GM19372 (cell line): ENCODE results near the gene STBD1.
"Not testable (repeated sequence)": the region's sequence is repeated elsewhere in the genome, so short reads cannot be mapped to it uniquely, and the experiment has no call there.

Source experiments
- ATAC-seq: cut with Tn5 transposase; IDR thresholded peaks from one replicate; pipeline ENCODE4 v1.9.1; 2021; ENCODE audit warnings: mild to moderate bottlenecking, low read depth, moderate library complexity; ENCODE audit not compliant: unreplicated experiment

STBD1 gene

GRCh38 chr4:76315267-76315918 is 8.9 kb downstream of the STBD1 start:
- no peak for ATAC-seq

GRCh38 chr4:76316131-76316530 is 9.6 kb downstream of the STBD1 start:
- ATAC-seq: no peak

- ATAC-seq: no peak
These were observed 15.7 kb downstream of the STBD1 start for GRCh38 chr4:76322236-76322635.

GRCh38 chr4:76325072-76325471 is 18.5 kb downstream of the STBD1 start:
- no peak for ATAC-seq

GRCh38 chr4:76326515-76326914 is 20.0 kb downstream of the STBD1 start:
- no peak for ATAC-seq

- ATAC-seq: no peak
These were observed 28.4 kb downstream of the STBD1 start for GRCh38 chr4:76334885-76335284.

- ATAC-seq: no peak
These were observed 32.8 kb downstream of the STBD1 start for GRCh38 chr4:76339364-76339763.

- ATAC-seq: no peak
These were observed 34.5 kb downstream of the STBD1 start for GRCh38 chr4:76341063-76341462.

- no peak for ATAC-seq
These were observed 35.7 kb downstream of the STBD1 start for GRCh38 chr4:76342191-76342590.

GRCh38 chr4:76342803-76343202 is 36.3 kb downstream of the STBD1 start:
- ATAC-seq: no peak

GRCh38 chr4:76354517-76355473 is 48.3 kb downstream of the STBD1 start:
- no peak for ATAC-seq

- no peak for ATAC-seq
These were observed 51.4 kb downstream of the STBD1 start for GRCh38 chr4:76357981-76358380.

GRCh38 chr4:76359881-76360466 is 53.4 kb downstream of the STBD1 start:
- ATAC-seq: not testable (repeated sequence)
